Esophagus muscularis mucosa (tissue), 4 donors: ENCODE measurements around the gene LUC7L3. TPM values are rescaled to one million over a fixed set of nuclear protein-coding genes. Genes with fewer than 3 reads are reported as not detected.

ENCODE experiments used
- DNase-seq: peaks from one replicate; pipeline ENCODE4 v3.0.0-alpha.2; 2017; ENCODE audit errors: extremely low spot score
- H3K27ac ChIP-seq, 4 donors: fragments of 200-600 bp; sonication (generic); replicated peaks in 1 of 4; 1 replicate in 3 of 4; 2 replicates in 1 of 4; pipeline ENCODE4 v1.5.1; 2016 to 2019; ENCODE audit warnings: mild to moderate bottlenecking in 1 of 4
- H3K27me3 ChIP-seq, 4 donors: fragments of 200-600 bp; sonication (generic); one replicate each; pipeline versions ENCODE4 v1.5.1 to v1.6.0; 2016 to 2019
- H3K36me3 ChIP-seq, 4 donors: fragments of 200-600 bp; sonication (generic); one replicate each; pipeline ENCODE4 v1.5.1; 2016 to 2019
- H3K4me1 ChIP-seq, 4 donors: fragments of 200-600 bp; sonication (generic); one replicate each; pipeline ENCODE4 v1.5.1; 2016 to 2019
- H3K4me3 ChIP-seq, 4 donors: fragments of 200-600 bp; sonication (generic); 1 replicate in 2 of 4; 2 replicates in 2 of 4; pipeline ENCODE4 v1.5.1; 2016 to 2019; ENCODE audit warnings: mild to moderate bottlenecking in 4 of 4, moderate library complexity in 1 of 4
- H3K9me3 ChIP-seq, 4 donors: fragments of 200-600 bp; sonication (generic); 1 replicate in 3 of 4; 2 replicates in 1 of 4; pipeline ENCODE4 v1.5.1; 2016 to 2019
- CTCF ChIP-seq, 3 experiments: fragments of 200-600 bp in 2 of 3; fragments of 450-650 bp in 1 of 3; sonication (generic) in 2 of 3; IDR thresholded peaks; one replicate each; pipeline ENCODE4 v1.5.1; 2017 to 2019; ENCODE audit warnings: antibody characterized with exemption in 3 of 3, mild to moderate bottlenecking in 2 of 3, moderate library complexity in 1 of 3
- EP300 ChIP-seq: sonication (generic); formaldehyde crosslinking; IDR thresholded peaks from one replicate; pipeline ENCODE4 v1.6.1; 2017; ENCODE audit warnings: antibody characterized with exemption
- POLR2A ChIP-seq: fragments of 450-650 bp; IDR thresholded peaks from one replicate; pipeline ENCODE4 v1.6.1; 2017; ENCODE audit warnings: antibody characterized with exemption, moderate library complexity, mild to moderate bottlenecking, low read depth
- POLR2AphosphoS5 ChIP-seq, 2 donors: sonication (generic); formaldehyde crosslinking; IDR thresholded peaks; one replicate each; pipeline ENCODE4 v1.6.1; 2017; ENCODE audit warnings: antibody characterized with exemption in 2 of 2
- WGBS: methylation state at CpG from one replicate; pipeline ENCODE4 v1.1.5; 2018; 5-methylcytosine and 5-hydroxymethylcytosine counted together
- intact Hi-C: fragments of 100-400 bp; cut with DNase I; formaldehyde crosslinking; loops from one replicate; pipeline ENCODE4 v1.15.1; 2023
- total RNA-seq, 4 donors: library from RNA; depleted of rRNA; stranded (reverse); fragments of >200 nt; gene quantifications; one replicate each; pipeline versions ENCODE4 v1.1.0 to v1.2.1, GENCODE V29; 2016

The LUC7L3 gene
- total RNA-seq, 4 donors from 2014 or later, result 28.8 to 65.6 (median 38.9) TPM

GRCh38 chr17:50771991-50772785 is 52.8 kb downstream of the LUC7L3 start:
- H3K27me3 ChIP-seq, result no peaks in the 10 kb centered on the region
- H3K36me3 ChIP-seq, result no peaks in the 10 kb centered on the region
- TF ChIP-seq POLR2AphosphoS5 (IDR thresholded peaks at IDR 0.05), result no peak
- H3K4me1 ChIP-seq, result no peaks in the 10 kb centered on the region
- WGBS, result 82% methylated on average over 15 of the region's 15 CpGs
- no peaks in the 10 kb centered on the region for H3K9me3 ChIP-seq
- H3K4me3 ChIP-seq, result no peak overlapping the region
- no peak for DNase-seq
- intact Hi-C loops, result no loop called here
- no peak overlapping the region for H3K27ac ChIP-seq

- DNase-seq, result no peak
- intact Hi-C loops, result no loop called here
- H3K4me1 ChIP-seq, result no peaks in the 10 kb centered on the region
- no peak for TF ChIP-seq POLR2A
- TF ChIP-seq CTCF (IDR thresholded peaks at IDR 0.05), result no peak
- no peak for TF ChIP-seq EP300
- no peak for TF ChIP-seq POLR2AphosphoS5 (IDR thresholded peaks at IDR 0.05)
- no peaks in the 10 kb centered on the region for H3K9me3 ChIP-seq
- no peaks in the 10 kb centered on the region for H3K27me3 ChIP-seq
- H3K4me3 ChIP-seq, result no peak overlapping the region
- 93% methylated on average over 7 of the region's 7 CpGs for WGBS
- no peaks in the 10 kb centered on the region for H3K36me3 ChIP-seq
- no peak overlapping the region for H3K27ac ChIP-seq
Measured at GRCh38 chr17:50774225-50774803, 54.9 kb downstream of the LUC7L3 start.

- no peaks in the 10 kb centered on the region for H3K36me3 ChIP-seq
- H3K4me1 ChIP-seq, result no peaks in the 10 kb centered on the region
- WGBS, result 84% methylated on average over 3 of the region's 3 CpGs
- intact Hi-C loops, result no loop called here
- TF ChIP-seq POLR2AphosphoS5 (IDR thresholded peaks at IDR 0.05) (no peak), EP300 (no peak), CTCF (IDR thresholded peaks at IDR 0.05) (no peak)
- H3K27me3 ChIP-seq, result no peaks in the 10 kb centered on the region
- H3K4me3 ChIP-seq, result no peak overlapping the region
- no peaks in the 10 kb centered on the region for H3K9me3 ChIP-seq
- no peak overlapping the region for H3K27ac ChIP-seq
- no peak for DNase-seq
Measured at GRCh38 chr17:50775926-50776325, 56.5 kb downstream of the LUC7L3 start.

GRCh38 chr17:50778471-50778870 is 59.1 kb downstream of the LUC7L3 start:
- WGBS, result 93% methylated on average over 8 of the region's 8 CpGs
- no peak for DNase-seq

GRCh38 chr17:50778988-50779387 is 59.6 kb downstream of the LUC7L3 start:
- TF ChIP-seq EP300 (no peak), POLR2A (no peak), POLR2AphosphoS5 (IDR thresholded peaks at IDR 0.05) (no peak), CTCF (IDR thresholded peaks at IDR 0.05) (no peak)
- WGBS, result 88% methylated on average over 4 of the region's 4 CpGs
- DNase-seq, result no peak

More at GRCh38 chr17:50778471-50778870, 59.1 kb downstream of the LUC7L3 start:
- H3K27ac ChIP-seq, result no peak overlapping the region
- no peaks in the 10 kb centered on the region for H3K36me3 ChIP-seq
- no peak overlapping the region for H3K4me3 ChIP-seq
- TF ChIP-seq CTCF (IDR thresholded peaks at IDR 0.05), result no peak
- no peaks in the 10 kb centered on the region for H3K9me3 ChIP-seq
- peaks cover 0 to 5% (median 0%) of the 10 kb centered on the region in 4 donors for H3K27me3 ChIP-seq
- peaks cover 0 to 11% (median 2%) of the 10 kb centered on the region in 4 donors for H3K4me1 ChIP-seq
- intact Hi-C loops, result no loop called here

More at GRCh38 chr17:50778988-50779387, 59.6 kb downstream of the LUC7L3 start:
- Histone ChIP-seq H3K36me3 (no peaks in the 10 kb centered on the region), H3K9me3 (no peaks in the 10 kb centered on the region), H3K4me3 (no peak overlapping the region), H3K27me3 (peaks cover 0 to 5% (median 0%) of the 10 kb centered on the region in 4 donors), H3K27ac (no peak overlapping the region), H3K4me1 (peaks cover 0 to 11% (median 2%) of the 10 kb centered on the region in 4 donors)
- intact Hi-C loops, result no loop called here
